Activated CD4-positive, alpha-beta T cell treated with anti-CD3 and anti-CD28 coated beads, Interleukin-2, amount 50 U/mL, for 1 hour (primary cell): ENCODE measurements around the gene FAM209A.
"Not testable (repeated sequence)": the region's sequence is repeated elsewhere in the genome, so short reads cannot be mapped to it uniquely, and the experiment has no call there.

Experiments
- DNase-seq: peaks from one replicate; pipeline ENCODE4 v3.0.0-alpha.2; 2020

The FAM209A gene

GRCh38 chr20:56524444-56524843 lies at the start of gene FAM209A:
Gene FAM209A (plus strand): TSS chr20:56524744. CDS start chr20:56524809, 65 bp downstream.
- not testable (repeated sequence) for DNase-seq

- no peak for DNase-seq
Measured at GRCh38 chr20:56483970-56484369, 40.6 kb upstream of the FAM209A start.

- DNase-seq = no peak
Measured at GRCh38 chr20:56487216-56487615, 37.3 kb upstream of the FAM209A start.

DNA sequence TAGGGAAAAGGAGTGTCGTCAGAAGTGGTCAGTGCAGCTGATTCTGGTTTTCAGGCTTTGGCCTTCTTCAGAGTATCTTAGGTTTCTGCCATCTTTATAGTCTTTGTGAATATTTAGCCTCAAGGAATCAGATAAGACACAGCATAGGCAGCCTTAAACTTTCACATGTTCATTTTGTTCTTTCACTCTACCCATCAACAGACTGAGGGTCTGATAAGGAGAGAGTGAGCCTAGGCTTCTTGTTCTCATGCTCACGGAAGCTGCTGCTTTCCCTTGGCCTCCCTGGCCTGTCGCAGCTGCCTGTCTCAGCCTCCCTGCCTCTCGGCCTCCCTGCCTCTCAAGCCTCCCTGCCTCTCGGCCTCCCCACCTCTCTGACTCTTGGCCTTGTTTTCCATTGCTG lies 36.0 kb upstream of the FAM209A start:
- no peak for DNase-seq

DNA sequence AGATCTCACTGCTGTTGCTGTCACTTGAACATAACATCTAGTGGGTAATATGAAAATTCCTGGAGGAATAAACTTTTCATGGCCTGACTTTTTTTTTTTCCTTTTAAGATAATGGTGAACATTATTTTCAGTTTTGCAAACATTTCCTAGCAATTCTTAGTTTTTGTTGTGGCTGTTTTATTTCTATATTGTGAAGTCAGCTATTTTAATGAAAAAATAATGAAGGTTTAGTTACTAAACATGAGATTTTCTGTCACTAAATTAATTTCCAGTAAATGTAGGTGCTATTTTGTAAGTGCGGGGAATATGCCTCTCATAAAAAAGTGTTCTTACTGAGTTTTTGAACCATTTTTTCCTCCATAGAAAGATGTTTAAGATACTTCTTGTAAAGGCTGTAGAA lies 23.4 kb upstream of the FAM209A start:
- no peak for DNase-seq

- no peak for DNase-seq
Measured at GRCh38 chr20:56503916-56504315, 20.6 kb upstream of the FAM209A start.

DNA sequence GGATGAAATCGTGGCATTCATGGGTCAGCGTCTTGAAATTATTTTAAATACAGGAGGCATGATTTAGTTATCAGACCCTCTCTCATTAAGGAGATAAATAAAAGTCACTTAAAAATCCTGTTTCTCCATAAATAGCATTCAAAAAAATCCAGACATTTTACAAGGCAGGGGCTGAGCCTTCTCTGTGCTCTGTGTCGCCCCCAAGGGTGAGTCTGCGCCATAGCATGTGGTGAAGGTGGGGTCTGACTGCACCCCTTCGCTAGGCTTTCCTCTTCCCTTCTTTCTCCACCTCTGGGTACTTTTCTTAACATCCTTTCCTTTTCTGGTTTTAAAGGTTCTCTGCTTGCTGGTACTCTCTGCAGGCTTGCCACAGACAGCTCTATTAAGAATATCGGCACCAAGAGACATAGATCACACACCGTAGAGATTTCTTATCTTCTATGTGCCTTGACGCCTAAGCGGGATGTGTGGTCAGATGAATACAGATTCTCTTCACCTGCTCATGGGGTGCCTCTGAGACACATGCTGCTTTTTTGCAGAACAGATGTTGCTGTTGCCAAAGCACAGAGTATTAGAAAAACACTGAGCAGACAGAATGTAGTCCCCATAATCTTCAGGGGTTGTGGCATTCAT lies 20.1 kb upstream of the FAM209A start:
- peak; percentile 12 for DNase-seq

DNA sequence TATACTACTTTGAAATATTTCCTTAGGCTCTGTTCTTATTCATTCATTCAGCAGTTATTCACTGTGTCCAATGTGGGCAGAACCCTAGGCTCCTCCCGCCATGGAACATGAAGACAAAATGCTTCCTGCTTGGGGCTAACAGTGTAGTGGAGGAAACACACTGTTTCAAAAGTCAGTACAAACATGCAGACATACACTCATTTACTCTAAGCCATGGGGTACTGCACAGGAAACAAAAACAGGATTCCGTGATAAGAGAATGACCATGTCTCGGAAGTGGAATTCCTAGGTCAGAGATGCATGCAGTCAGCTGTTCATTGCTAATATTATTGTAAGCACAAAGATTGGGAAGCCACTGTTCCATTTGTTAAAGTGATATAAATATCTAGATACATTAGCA lies 18.4 kb upstream of the FAM209A start:
- no peak for DNase-seq

- no peak for DNase-seq
Measured at GRCh38 chr20:56511926-56512325, 12.6 kb upstream of the FAM209A start.

DNA sequence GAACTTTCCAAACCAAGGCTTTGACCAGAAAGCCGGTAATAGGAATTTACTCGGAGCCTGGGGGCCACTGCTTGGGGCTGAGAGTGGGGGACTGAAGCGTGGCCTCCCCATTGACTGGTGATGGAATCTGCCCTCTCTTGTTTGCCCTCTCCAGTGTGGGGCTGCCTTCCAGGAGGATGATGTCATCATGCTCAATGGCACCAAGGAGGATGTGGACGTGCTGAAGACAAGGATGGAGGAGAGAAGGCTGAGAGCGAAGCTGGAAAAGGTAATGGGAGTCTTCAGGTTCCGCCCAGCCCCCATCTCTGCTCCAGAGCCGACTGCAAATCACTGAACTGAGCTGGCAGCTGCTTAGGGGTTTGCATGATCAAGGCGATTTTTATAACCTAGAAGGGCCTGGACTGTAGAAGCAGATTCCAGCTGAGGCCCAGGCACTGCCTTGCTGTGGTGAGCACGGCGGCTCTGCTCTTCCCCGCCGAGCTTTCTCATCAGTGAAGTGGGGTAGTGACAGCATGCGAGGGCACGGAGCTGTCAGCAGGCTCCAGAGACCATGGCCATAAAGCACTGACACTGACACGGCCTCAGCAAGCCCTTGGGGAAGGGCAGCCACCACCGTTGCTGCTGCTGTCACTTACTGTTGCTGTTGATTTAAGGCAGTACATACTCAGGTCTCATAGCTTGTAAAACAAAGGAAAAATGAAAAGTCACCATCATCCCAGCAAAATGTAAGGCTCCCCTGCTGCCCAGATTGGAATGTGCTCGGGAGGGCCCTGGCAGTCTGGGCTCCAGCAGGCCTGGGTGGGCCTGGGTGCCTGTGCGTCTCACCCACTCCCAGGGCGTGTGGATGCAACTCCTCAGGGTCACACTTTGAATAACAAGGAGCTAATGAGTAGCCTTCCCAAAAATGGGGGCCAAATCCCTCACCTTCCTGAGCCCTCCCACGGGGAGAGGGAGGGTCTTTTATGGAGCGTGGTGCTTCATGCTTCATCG lies 11.1 kb upstream of the FAM209A start:
- DNase-seq = no peak

DNA sequence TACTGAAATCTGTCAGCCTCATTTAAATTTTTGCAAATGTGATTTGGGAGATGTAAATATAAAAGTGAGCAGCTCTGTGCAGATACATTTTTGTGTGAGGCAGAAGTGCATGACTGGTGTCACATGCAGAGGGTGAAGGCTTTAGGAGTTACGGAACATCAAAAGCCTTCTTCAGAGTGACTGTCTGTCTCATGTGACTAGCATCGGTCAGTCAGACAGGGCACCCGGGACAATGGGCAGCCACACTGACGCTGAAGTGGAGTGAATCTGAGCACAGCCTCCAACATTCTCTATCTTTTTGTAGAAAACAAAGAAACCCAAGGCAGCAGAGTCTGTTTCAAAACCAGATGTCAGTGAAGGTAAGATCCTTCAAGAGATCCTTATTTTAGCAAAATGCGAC lies 7.9 kb upstream of the FAM209A start:
- DNase-seq = no peak

- no peak for DNase-seq
Measured at GRCh38 chr20:56517211-56517610, 7.3 kb upstream of the FAM209A start.

DNA sequence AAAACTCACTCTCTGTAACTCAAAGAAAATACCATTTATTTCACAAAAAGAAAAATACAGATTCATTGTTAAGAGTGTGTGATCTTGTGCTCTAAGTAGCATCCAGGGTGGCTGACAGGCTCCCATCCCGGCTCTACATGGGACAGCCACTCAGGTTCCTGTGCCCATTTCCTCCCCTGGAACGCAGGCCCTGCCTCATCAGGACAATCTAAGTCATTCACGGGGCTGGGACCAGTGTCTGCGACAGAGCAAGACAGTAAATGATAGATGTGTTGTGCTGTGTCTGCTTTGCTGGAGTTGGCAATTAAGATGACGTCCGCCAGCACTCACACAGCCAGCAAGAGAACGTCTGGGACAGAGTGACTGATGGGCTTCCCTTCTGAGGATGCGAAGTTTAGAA lies 6.9 kb upstream of the FAM209A start:
- no peak for DNase-seq

DNA sequence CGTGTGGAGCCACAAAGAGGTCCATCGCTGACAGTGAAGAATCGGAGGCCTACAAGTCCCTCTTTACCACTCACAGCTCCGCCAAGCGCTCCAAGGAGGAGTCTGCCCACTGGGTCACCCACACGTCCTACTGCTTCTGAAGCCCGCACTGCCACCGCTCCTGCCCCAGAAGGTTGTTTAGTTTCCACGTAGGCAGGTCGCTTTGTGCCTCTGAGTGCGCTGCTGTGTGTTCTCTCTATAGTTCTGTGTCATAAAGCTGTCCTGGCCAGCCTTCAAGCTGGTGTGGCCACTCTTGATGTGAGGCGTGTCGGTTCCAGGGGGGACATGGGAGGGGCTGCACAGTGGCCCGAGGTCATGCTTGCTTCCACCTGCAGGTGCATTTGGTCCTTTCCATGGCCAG lies 6.4 kb upstream of the FAM209A start:
- no peak for DNase-seq

DNA sequence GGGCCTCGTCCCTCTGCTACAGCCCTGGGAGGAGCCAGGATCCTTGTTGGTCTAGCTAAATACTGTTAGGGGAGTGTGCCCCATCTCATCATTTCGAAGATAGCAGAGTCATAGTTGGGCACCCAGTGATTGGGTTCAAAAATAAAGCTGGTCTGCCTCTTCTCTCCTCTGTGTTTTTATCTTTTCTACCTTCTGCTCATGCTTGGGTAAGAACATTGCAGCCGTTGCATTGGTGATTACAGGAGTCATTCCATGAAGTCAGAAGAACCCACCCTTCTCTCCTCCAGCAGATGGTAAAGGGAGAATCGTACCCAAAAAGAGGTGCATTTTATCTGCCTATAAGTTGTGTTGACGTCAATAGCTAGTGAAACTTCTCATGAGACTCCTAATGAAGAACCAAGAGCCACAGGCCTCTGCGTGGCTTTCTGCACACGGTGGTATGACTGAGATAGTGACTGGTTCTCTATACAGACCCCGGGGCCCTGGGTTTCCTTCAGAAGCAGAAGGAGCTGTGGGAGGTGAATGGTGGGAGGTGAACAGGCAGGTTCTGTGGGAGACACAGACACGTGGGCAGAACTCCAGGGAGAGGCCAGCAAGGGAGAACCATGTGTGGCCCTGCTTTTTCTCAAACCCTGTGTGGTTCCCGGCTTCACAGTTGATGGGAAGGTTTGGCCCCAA lies 5.7 kb upstream of the FAM209A start:
- DNase-seq = no peak

DNA sequence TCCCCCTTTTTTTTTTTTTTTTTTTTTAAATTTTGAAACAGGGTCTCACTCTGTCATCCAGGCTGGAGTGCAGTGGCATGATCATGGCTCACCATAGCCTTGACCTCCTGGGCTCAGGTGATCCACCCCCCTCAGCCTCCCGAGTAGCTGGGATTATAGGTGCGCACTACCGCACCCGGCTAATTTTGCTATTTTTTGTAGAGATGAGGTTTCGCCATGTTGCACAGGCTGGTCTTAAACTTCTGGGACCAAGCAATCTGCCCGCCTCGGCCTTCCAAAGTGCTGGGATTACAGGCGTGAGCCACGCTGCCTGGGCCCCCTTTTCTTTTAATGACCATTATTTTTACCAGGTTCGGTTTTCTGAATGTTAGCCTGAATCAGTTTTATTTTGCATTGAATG lies 5.0 kb upstream of the FAM209A start:
- no peak for DNase-seq

DNA sequence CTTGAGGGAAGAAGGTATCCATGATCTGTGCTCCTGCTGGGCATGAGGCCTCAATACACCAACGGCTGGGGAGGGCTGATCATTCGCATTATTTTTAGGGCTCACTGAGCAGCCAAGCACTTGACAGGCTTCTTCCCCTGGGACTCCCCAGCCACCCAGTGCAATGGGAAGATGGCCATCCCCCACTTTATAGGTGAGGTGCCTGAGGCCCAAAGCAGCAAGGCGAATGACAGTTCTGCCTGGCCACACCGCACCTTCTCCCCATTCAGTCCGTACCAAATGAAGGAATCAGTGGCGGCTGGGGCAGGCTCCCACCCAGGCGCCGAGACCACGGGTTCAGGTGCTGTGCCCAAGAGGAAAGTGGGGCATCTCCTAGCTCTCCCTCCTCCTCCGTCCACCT lies 4.4 kb upstream of the FAM209A start:
- no peak for DNase-seq

DNA sequence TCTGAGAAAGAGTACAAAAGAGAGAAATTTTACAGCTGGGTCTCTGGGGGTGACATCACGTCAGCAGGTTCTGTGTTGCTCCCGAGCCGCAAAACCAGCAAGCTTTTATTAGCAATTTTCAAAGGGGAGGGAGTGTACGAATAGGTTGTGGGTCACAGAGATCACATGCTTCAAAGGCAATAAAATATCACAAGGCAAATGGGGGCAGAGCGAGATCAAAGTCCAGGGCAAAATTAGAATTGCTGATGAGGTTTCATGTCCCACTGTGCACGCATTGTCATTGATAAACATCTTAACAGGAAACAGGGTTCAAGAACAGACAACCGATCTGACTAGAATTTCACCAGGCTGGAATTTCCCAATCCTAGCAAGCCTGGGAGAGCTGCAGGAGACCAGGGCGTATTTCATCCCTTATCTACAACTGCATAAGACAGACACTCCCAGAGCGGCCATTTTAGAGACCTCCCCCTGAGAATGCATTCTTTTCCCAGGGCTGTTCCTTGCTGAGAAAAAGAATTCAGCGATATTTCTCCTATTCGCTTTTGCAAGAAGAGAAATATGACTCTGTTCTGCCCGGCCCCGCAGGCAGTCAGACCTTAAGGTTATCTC lies 3.7 kb upstream of the FAM209A start:
- not testable (repeated sequence) for DNase-seq

DNA sequence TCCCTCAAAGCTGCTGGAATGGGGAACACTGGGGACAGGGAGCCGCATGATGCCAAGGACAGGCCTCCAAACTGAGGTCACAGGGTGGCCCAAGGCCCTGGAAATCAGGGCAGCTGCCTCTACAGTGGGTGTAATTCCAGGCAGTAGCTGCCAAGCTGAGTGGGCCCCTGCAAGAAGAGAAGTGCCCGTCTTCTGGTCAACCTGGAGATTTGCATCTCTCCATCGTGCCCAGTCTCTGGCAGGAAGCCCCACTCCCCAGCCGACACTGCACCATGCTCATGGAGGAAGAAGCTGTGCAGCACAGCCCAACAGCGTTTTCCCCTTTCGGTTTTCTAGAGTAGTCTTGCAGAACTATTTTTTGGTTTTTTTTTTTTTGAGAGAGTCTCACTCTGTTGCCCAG lies 2.2 kb upstream of the FAM209A start:
- DNase-seq = no peak

- DNase-seq = no peak
Measured at GRCh38 chr20:56527521-56527920, 3.0 kb downstream of the FAM209A start.

DNA sequence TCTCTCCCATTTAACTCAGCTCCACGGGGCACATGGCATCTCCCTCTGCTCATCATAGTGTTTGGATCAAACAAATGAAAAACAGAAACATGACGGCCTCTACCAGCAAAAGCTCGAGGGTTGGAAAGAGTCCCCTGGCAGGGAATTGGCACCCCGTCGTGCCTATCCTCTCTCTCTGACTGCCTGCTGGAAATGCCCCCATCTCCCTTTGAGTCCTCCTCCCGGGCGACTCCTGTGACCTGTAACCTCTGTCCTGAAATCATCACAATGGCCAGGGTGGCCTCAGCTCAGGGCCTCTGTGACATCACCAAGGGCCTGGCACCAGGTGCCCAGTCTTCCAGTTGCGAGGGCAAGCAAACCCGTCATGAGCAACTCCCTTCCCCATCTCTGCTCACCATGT lies 8.4 kb downstream of the FAM209A start, which contains the start of gene FAM209B:
TSS of gene FAM209B (plus strand) at position 301 of the 400 bp plus-strand sequence. CDS start at position 397, 96 bp downstream.
- not testable (repeated sequence) for DNase-seq

- no peak for DNase-seq
Measured at GRCh38 chr20:56537997-56538396, 13.5 kb downstream of the FAM209A start.

DNA sequence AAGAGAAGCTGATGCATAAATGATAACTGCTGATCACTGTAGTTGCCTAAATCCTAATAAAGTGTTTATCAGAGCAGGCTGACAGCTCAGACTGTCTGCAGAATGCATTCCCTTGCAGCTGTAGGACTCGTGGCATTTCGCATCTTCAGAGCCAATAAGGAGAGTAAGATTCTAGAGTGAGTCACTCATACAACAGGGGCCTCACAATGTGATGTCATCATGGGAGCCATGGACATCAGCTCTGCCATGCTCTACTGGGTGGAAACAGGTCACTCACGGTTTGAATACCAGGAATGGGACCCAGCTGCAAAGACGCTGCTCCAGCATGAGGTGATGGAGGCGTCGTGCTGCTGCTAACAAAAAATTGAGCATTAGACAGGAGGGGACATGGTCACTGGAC lies 15.9 kb downstream of the FAM209A start:
- no peak for DNase-seq
